ENCODE data around the gene PRRT1B. TPM values are rescaled to one million over a fixed set of nuclear protein-coding genes. Genes with fewer than 3 reads are reported as not detected.

The PRRT1B gene
- total and polyA plus RNA-seq, 2 experiments from 2014 or later: 0.24 TPM; not detected in 1

GRCh38 chr9:131580358-131580757, 35.0 kb downstream of the PRRT1B start:
- H3K79me2 ChIP-seq (replicated peaks; ENCODE audit: insufficient read depth): no peaks in the 10 kb centered on the region
- no peaks in the 10 kb centered on the region for H3K36me3 ChIP-seq (ENCODE audit: insufficient read depth)
- no peaks in the 10 kb centered on the region for H4K20me1 ChIP-seq (replicated peaks; ENCODE audit: insufficient read depth)
- no peaks in the 10 kb centered on the region for H3K9me2 ChIP-seq (ENCODE audit: insufficient read depth)
- Mint-ChIP-seq H3K36me3 (ENCODE audit: low read depth) (peaks cover 27% of the 10 kb centered on the region), H3K9me3 (no peaks in the 10 kb centered on the region), H3K27ac (no peak overlapping the region), H3K27me3 (ENCODE audit: insufficient read depth, low read depth, poor library complexity) (peaks cover 13% of the 10 kb centered on the region), H3K4me1 (peaks cover 2% of the 10 kb centered on the region; the same call in 1 of the 3 replicates), H3K4me3 (no peak overlapping the region)
- H3F3A ChIP-seq (replicated peaks; ENCODE audit: low read depth): no peaks in the 10 kb centered on the region
- no peaks in the 10 kb centered on the region for H3K4me1 ChIP-seq (ENCODE audit: insufficient read depth)
- H3K27ac ChIP-seq (ENCODE audit: low read depth): no peak overlapping the region
- H3K4me3 ChIP-seq: no peak overlapping the region
- no peaks in the 10 kb centered on the region for H3K27me3 ChIP-seq (ENCODE audit: insufficient read depth)
- ATAC-seq (no peak), DNase-seq (ENCODE audit: low spot score) (no peak)
- H3K4me2 ChIP-seq: no peak overlapping the region
- TF ChIP-seq NANOG (IDR thresholded peaks at IDR 0.05; ENCODE audit: borderline replicate concordance) (no peak), EZH2 (IDR thresholded peaks at IDR 0.05; ENCODE audit: low read depth, unreplicated experiment) (no peak)
- TF ChIP-seq, protein P1, sequence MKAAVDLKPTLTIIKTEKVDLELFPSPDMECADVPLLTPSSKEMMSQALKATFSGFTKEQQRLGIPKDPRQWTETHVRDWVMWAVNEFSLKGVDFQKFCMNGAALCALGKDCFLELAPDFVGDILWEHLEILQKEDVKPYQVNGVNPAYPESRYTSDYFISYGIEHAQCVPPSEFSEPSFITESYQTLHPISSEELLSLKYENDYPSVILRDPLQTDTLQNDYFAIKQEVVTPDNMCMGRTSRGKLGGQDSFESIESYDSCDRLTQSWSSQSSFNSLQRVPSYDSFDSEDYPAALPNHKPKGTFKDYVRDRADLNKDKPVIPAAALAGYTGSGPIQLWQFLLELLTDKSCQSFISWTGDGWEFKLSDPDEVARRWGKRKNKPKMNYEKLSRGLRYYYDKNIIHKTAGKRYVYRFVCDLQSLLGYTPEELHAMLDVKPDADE (IDR thresholded peaks at IDR 0.05): no peak
- TF ChIP-seq, protein P2, sequence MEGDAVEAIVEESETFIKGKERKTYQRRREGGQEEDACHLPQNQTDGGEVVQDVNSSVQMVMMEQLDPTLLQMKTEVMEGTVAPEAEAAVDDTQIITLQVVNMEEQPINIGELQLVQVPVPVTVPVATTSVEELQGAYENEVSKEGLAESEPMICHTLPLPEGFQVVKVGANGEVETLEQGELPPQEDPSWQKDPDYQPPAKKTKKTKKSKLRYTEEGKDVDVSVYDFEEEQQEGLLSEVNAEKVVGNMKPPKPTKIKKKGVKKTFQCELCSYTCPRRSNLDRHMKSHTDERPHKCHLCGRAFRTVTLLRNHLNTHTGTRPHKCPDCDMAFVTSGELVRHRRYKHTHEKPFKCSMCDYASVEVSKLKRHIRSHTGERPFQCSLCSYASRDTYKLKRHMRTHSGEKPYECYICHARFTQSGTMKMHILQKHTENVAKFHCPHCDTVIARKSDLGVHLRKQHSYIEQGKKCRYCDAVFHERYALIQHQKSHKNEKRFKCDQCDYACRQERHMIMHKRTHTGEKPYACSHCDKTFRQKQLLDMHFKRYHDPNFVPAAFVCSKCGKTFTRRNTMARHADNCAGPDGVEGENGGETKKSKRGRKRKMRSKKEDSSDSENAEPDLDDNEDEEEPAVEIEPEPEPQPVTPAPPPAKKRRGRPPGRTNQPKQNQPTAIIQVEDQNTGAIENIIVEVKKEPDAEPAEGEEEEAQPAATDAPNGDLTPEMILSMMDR (conservative IDR thresholded peaks at IDR 0.05; ENCODE audit: low read depth in 2 of 2): no peak
- no peak overlapping the region for H2AFZ ChIP-seq

- H3K4me3 ChIP-seq: no peak overlapping the region
- H3K27ac Mint-ChIP-seq: no peak overlapping the region
- peaks cover 15% of the 10 kb centered on the region for H3K27me3 Mint-ChIP-seq (ENCODE audit: insufficient read depth, low read depth, poor library complexity)
- no peaks in the 10 kb centered on the region for H3K9me2 ChIP-seq (ENCODE audit: insufficient read depth)
- peaks cover 2% of the 10 kb centered on the region; the same call in 1 of the 3 replicates for H3K4me1 Mint-ChIP-seq
- no peaks in the 10 kb centered on the region for H3K36me3 ChIP-seq (ENCODE audit: insufficient read depth)
- peaks cover 33% of the 10 kb centered on the region for H3K36me3 Mint-ChIP-seq (ENCODE audit: low read depth)
- no peak overlapping the region for H2AFZ ChIP-seq
- no peak overlapping the region for H3K27ac ChIP-seq (ENCODE audit: low read depth)
- no peaks in the 10 kb centered on the region; the same call in 2 of the 3 replicates for H3K9me3 Mint-ChIP-seq
- no peak overlapping the region for H3K4me2 ChIP-seq
- H3K79me2 ChIP-seq (replicated peaks; ENCODE audit: insufficient read depth): no peaks in the 10 kb centered on the region
- H3K4me1 ChIP-seq (ENCODE audit: insufficient read depth): no peaks in the 10 kb centered on the region
- no peak for ATAC-seq
- H4K20me1 ChIP-seq (replicated peaks; ENCODE audit: insufficient read depth): no peaks in the 10 kb centered on the region
- no peak for DNase-seq (ENCODE audit: low spot score)
- no peaks in the 10 kb centered on the region for H3F3A ChIP-seq (replicated peaks; ENCODE audit: low read depth)
- no peaks in the 10 kb centered on the region for H3K27me3 ChIP-seq (ENCODE audit: insufficient read depth)
- H3K4me3 Mint-ChIP-seq: no peak overlapping the region
- TF ChIP-seq ZNF331 (CRISPR knock-in tag; IDR thresholded peaks at IDR 0.05; ENCODE audit: low read depth) (no peak), REST (IDR thresholded peaks at IDR 0.05; ENCODE audit: unreplicated experiment) (no peak), STAT1 (IDR thresholded peaks at IDR 0.05; ENCODE audit: unreplicated experiment) (no peak), CREB1 (CRISPR knock-in tag; IDR thresholded peaks at IDR 0.05; ENCODE audit: low read depth) (no peak), JUNB (IDR thresholded peaks at IDR 0.05; ENCODE audit: unreplicated experiment) (no peak), NANOG (IDR thresholded peaks at IDR 0.05; ENCODE audit: borderline replicate concordance) (no peak), ZNF114 (CRISPR knock-in tag; IDR thresholded peaks at IDR 0.05) (no peak)
- TF ChIP-seq, protein P2 (conservative IDR thresholded peaks at IDR 0.05; ENCODE audit: low read depth in 2 of 2): no peak
- TF ChIP-seq, protein P1 (IDR thresholded peaks at IDR 0.05): no peak
These were observed 36.7 kb downstream of the PRRT1B start for GRCh38 chr9:131582056-131582455.

Data from GM23338 (cell line).